Activated naive CD4-positive, alpha-beta T cell treated with anti-CD3 and anti-CD28 coated beads for 36 hours (primary cell): ENCODE results near the gene MIX23. TPM values are rescaled to one million over a fixed set of nuclear protein-coding genes. Genes with fewer than 3 reads are reported as not detected.
A peak's percentile ranks its signal among the peaks of the same experiment; 100 is the strongest.

ENCODE experiments used
- CTCF ChIA-PET: fragments of 350-600 bp; sonication (Branson Sonifier 250); formaldehyde crosslinking; loops from one replicate; lab custom pipeline; 2021; ENCODE audit warnings: antibody characterized with exemption; lab: Charles Lee
- DNase-seq: peaks from one replicate; pipeline ENCODE4 v3.0.0-alpha.2; 2020
- H3K27ac Mint-ChIP-seq: one replicate; pipeline ENCODE4 v1.8.0; 2021; ENCODE audit warnings: mild to moderate bottlenecking, mixed read lengths
- H3K27me3 Mint-ChIP-seq: one replicate; pipeline ENCODE4 v1.8.0; 2021; ENCODE audit warnings: low read depth, mixed read lengths
- H3K36me3 Mint-ChIP-seq: one replicate; pipeline ENCODE4 v1.8.0; 2021; ENCODE audit warnings: low read depth, mixed read lengths
- H3K4me1 Mint-ChIP-seq: one replicate; pipeline ENCODE4 v1.8.0; 2021; ENCODE audit warnings: low read depth, mixed read lengths
- H3K4me3 Mint-ChIP-seq: one replicate; pipeline ENCODE4 v1.8.0; 2021; ENCODE audit warnings: mild to moderate bottlenecking, moderate library complexity, mixed read lengths
- H3K9me3 Mint-ChIP-seq: one replicate; pipeline ENCODE4 v1.8.0; 2021; ENCODE audit warnings: mixed read lengths
- intact Hi-C: fragments of 100-400 bp; cut with micrococcal nuclease; formaldehyde crosslinking; loops from one replicate; pipeline ENCODE4 v1.15.1; 2023
- total RNA-seq, 2 experiments: library from RNA; stranded (reverse); gene quantifications; one replicate each; pipeline ENCODE4 v1.2.3, GENCODE V29; 2021

MIX23 gene
- total RNA-seq, 2 experiments from 2014 or later, result 90.5 to 96.1 TPM

- no peaks in the 10 kb centered on the region for H3K27me3 Mint-ChIP-seq
- intact Hi-C loops, result loop anchor here (2.0 kb wide), 1 partner anchor 42 kb away; no protein-coding TSS in a partner anchor
- peak overlapping the region; percentile 70 for H3K27ac Mint-ChIP-seq
- H3K4me3 Mint-ChIP-seq, result no peak overlapping the region
- CTCF ChIA-PET, result no interaction called here
- no peak for DNase-seq
- H3K36me3 Mint-ChIP-seq, result peaks cover 26% of the 10 kb centered on the region
- no peaks in the 10 kb centered on the region for H3K9me3 Mint-ChIP-seq
- H3K4me1 Mint-ChIP-seq, result peaks cover 17% of the 10 kb centered on the region
These were observed 18.5 kb downstream of the MIX23 start for GRCh38 chr3:122364490-122364889.

- Mint-ChIP-seq H3K4me3 (no peak overlapping the region), H3K36me3 (peaks cover 23% of the 10 kb centered on the region), H3K27me3 (no peaks in the 10 kb centered on the region), H3K4me1 (peaks cover 18% of the 10 kb centered on the region), H3K27ac (no peak overlapping the region), H3K9me3 (no peaks in the 10 kb centered on the region)
- intact Hi-C loops, result no loop called here
- no peak for DNase-seq
- CTCF ChIA-PET, result interaction anchor here (0.8 to 1.1 kb wide), 3 partner anchors 31 to 261 kb away, joined by 3 read pairs; no protein-coding TSS in a partner anchor
These were observed 21.0 kb downstream of the MIX23 start for GRCh38 chr3:122362026-122362425.

GRCh38 chr3:122358703-122359032 lies 24.4 kb downstream of the MIX23 start:
- H3K9me3 Mint-ChIP-seq, result no peaks in the 10 kb centered on the region
- intact Hi-C loops, result no loop called here
- H3K27ac Mint-ChIP-seq, result peak overlapping the region; percentile 71
- CTCF ChIA-PET, result interaction anchor here (0.5 to 1.7 kb wide), 4 partner anchors 26 to 257 kb away, joined by 3 to 8 read pairs (median 4); partner anchors contain the start of gene FAM162A
- H3K4me3 Mint-ChIP-seq, result no peak overlapping the region
- H3K36me3 Mint-ChIP-seq, result peaks cover 14% of the 10 kb centered on the region
- peaks cover 2% of the 10 kb centered on the region for H3K4me1 Mint-ChIP-seq
- H3K27me3 Mint-ChIP-seq, result no peaks in the 10 kb centered on the region
- no peak for DNase-seq

DNA sequence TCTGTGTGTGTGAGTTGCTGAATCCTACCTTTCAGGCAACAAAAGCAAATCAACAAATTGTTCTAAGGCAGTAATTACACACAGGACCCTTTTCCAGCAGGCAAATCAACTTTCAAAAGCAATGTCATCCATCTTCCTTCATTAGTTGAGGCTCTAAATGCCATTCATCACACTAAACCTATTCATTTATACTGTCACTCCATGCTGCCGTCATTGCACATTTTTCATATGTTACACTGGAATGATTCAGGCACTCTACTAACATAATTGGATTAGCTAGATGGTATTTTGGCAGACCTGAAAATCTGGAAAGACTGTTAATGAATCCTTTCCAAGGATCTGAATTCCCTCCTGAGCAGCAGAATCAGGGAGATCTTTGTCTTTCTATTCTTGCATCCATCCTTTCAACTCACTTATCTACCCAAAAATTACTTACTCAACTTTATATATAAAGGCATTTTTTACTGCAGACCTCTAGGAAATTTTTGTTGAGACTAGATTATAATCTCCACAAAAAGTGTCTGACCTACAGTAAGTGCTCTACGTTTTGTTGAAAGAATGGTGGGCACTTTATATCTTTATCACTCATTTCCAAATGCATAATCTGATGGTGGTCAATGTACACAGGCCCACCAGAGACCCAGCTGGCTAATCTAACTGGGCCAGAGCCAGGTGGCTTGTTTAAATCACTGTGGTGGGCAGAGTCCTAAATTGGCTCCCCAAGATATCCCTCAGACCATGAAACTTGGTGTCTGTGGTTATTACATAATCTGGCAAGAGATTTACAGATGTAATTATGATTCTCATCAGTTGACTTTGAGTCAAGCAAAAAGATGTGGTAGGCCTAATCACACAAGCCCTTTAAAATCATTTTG lies 25.0 kb downstream of the MIX23 start:
- H3K4me3 Mint-ChIP-seq, result no peak overlapping the region
- no peak for DNase-seq
- intact Hi-C loops, result no loop called here
- no peaks in the 10 kb centered on the region for H3K9me3 Mint-ChIP-seq
- peak overlapping the region; percentile 71 for H3K27ac Mint-ChIP-seq
- CTCF ChIA-PET, result interaction anchor here (0.5 to 1.7 kb wide), 4 partner anchors 26 to 257 kb away, joined by 3 to 8 read pairs (median 4); partner anchors contain the start of gene FAM162A
- H3K27me3 Mint-ChIP-seq, result no peaks in the 10 kb centered on the region
- peaks cover 2% of the 10 kb centered on the region for H3K4me1 Mint-ChIP-seq
- peaks cover 9% of the 10 kb centered on the region for H3K36me3 Mint-ChIP-seq

DNA sequence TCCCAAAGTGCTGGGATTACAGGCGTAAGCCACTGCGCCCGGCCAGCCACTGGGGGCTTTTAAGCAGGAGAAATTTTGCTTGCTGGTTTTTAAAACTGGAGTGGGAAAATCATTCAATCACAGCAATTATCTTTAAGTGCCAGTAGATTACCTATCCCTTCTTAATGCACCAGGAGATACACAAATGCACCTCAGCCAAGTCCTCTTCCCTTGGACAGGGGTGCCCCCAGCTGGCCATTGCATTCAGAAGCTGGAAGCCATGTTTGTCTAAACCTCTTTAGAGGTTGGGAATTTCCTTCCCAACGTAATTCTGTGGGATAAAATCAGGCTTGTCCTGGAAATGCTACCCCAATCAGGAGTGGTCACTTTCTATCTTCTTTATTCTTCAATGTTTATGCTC lies 26.6 kb downstream of the MIX23 start:
- H3K36me3 Mint-ChIP-seq, result peaks cover 7% of the 10 kb centered on the region
- H3K27me3 Mint-ChIP-seq, result no peaks in the 10 kb centered on the region
- no peaks in the 10 kb centered on the region for H3K9me3 Mint-ChIP-seq
- intact Hi-C loops, result loop anchor here (1.0 kb wide), 2 partner anchors 50 to 255 kb away; no protein-coding TSS in a partner anchor
- peaks cover 2% of the 10 kb centered on the region for H3K4me1 Mint-ChIP-seq
- CTCF ChIA-PET, result interaction anchor here (1.6 kb wide), 1 partner anchor 50 kb away, joined by 4 read pairs; no protein-coding TSS in a partner anchor
- no peak overlapping the region for H3K4me3 Mint-ChIP-seq
- peak; percentile 63 for DNase-seq
- no peak overlapping the region for H3K27ac Mint-ChIP-seq

DNA sequence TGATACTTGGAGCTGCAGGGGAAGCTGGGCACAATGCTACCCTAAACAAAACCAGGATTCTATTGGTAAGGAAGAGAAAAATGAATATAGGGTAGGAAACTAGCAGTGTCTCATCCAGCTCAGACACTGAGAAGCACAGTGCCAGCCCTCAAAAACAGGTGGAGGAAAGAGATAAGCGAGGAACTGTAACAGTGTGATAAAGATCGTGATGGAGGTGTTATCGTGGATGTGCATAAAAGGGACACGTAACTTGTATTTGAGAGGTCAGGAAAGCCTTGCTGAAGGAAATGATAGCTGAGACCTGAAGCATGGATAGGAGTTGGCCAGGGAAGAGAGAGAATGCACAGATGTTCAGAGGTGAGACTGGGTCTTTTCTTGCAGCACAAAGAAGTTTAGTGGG lies 27.4 kb downstream of the MIX23 start:
- intact Hi-C loops, result loop anchor here (1.0 kb wide), 2 partner anchors 49 to 254 kb away; no protein-coding TSS in a partner anchor
- CTCF ChIA-PET, result interaction anchor here (0.6 to 1.7 kb wide), 3 partner anchors 50 to 259 kb away, joined by 3 to 4 read pairs (median 3); no protein-coding TSS in a partner anchor
- DNase-seq, result no peak
- Mint-ChIP-seq H3K4me3 (no peak overlapping the region), H3K9me3 (no peaks in the 10 kb centered on the region), H3K27ac (no peak overlapping the region), H3K27me3 (no peaks in the 10 kb centered on the region), H3K4me1 (peaks cover 2% of the 10 kb centered on the region), H3K36me3 (peaks cover 7% of the 10 kb centered on the region)

GRCh38 chr3:122353893-122354401 lies 29.1 kb downstream of the MIX23 start:
- Mint-ChIP-seq H3K9me3 (no peaks in the 10 kb centered on the region), H3K4me3 (no peak overlapping the region), H3K4me1 (peaks cover 2% of the 10 kb centered on the region), H3K27me3 (no peaks in the 10 kb centered on the region), H3K36me3 (peaks cover 5% of the 10 kb centered on the region), H3K27ac (no peak overlapping the region)
- intact Hi-C loops, result no loop called here
- DNase-seq, result no peak
- CTCF ChIA-PET, result interaction anchor here (0.6 kb wide), 1 partner anchor 71 kb away, joined by 3 read pairs; no protein-coding TSS in a partner anchor

DNA sequence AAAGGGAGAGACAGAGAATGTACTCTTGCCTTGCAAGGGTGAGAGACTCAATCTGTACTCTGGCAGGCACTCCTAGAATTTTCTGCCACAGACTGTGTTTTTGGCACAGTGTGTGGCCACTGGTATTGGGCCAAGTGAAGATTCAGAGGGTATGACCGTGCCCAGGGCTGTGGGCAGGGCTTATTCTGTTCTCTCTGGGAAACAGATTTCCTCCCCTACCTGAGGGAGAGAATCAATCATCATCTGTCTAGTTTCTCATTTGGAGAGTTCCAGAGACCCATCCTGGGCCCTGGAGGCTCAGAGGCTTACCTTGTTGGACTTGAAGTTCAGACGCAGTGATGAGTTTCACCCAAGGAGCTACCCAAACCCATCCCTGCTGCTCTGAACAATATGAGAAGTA lies 29.8 kb downstream of the MIX23 start:
- Mint-ChIP-seq H3K4me1 (no peaks in the 10 kb centered on the region), H3K9me3 (no peaks in the 10 kb centered on the region), H3K27me3 (no peaks in the 10 kb centered on the region), H3K36me3 (no peaks in the 10 kb centered on the region), H3K27ac (no peak overlapping the region), H3K4me3 (no peak overlapping the region)
- intact Hi-C loops, result no loop called here
- CTCF ChIA-PET, result interaction anchor here (0.6 to 1.1 kb wide), 5 partner anchors 67 to 251 kb away, joined by 3 to 5 read pairs (median 4); no protein-coding TSS in a partner anchor
- no peak for DNase-seq

DNA sequence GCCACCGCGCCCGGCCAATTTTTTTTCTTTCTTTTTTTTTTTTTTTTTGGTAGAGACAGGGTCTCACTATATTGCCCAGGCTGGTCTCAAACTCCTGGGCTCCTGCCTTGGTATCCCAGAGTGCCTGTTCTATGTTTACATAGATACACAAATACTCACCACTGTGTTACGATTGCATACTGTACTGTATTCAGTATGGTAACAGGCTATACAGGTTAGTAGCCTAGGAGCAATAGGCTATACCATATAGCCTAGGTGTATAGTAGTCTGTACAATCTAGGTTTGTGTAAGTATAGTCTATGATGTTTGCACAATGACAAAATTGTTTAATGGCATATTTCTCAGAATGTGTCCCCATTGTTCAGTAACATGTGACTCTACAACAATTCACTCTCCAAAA lies 31.4 kb downstream of the MIX23 start:
- Mint-ChIP-seq H3K36me3 (no peaks in the 10 kb centered on the region), H3K4me3 (no peak overlapping the region), H3K27me3 (no peaks in the 10 kb centered on the region), H3K4me1 (no peaks in the 10 kb centered on the region), H3K9me3 (peaks cover 3% of the 10 kb centered on the region), H3K27ac (no peak overlapping the region)
- intact Hi-C loops, result no loop called here
- no peak for DNase-seq
- CTCF ChIA-PET, result no interaction called here

DNA sequence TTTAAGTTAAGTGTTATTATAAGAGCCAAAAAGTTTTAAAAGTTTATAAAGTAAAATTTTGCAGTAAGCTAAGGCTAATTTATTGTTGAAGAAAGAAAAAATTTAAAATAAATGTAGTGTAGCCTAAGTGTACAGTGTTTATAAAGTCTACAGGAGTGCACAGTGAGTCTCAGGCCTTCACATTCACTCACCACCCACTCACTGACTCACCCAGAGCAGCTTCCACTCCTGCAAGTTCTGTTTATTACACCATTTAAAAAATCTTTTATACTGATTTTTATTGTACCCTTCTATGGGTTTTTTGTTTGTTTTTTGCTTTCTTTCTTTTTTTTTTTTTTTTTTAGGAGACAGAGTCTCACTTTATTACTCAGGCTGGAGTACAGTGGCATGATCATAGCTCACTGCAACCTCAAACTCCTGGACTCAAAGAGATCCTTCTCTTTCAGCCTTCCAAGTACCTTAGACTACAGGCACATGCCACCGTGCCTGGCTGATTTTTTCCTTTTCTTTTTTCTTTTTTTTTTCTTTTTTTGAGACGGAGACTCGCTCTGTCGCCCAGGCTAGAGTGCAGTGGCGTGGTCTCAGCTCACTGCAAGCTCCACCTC lies 32.1 kb downstream of the MIX23 start:
- H3K4me1 Mint-ChIP-seq, result no peaks in the 10 kb centered on the region
- H3K4me3 Mint-ChIP-seq, result no peak overlapping the region
- intact Hi-C loops, result no loop called here
- H3K27ac Mint-ChIP-seq, result no peak overlapping the region
- H3K27me3 Mint-ChIP-seq, result no peaks in the 10 kb centered on the region
- CTCF ChIA-PET, result no interaction called here
- H3K9me3 Mint-ChIP-seq, result peaks cover 3% of the 10 kb centered on the region
- H3K36me3 Mint-ChIP-seq, result no peaks in the 10 kb centered on the region
- peak; percentile 16 for DNase-seq

GRCh38 chr3:122349171-122349570 lies 33.9 kb downstream of the MIX23 start:
- Mint-ChIP-seq H3K4me3 (no peak overlapping the region), H3K4me1 (no peaks in the 10 kb centered on the region), H3K36me3 (no peaks in the 10 kb centered on the region), H3K27me3 (no peaks in the 10 kb centered on the region), H3K9me3 (peaks cover 3% of the 10 kb centered on the region), H3K27ac (no peak overlapping the region)
- no peak for DNase-seq
- intact Hi-C loops, result no loop called here
- CTCF ChIA-PET, result interaction anchor here (0.6 to 1.0 kb wide), 3 partner anchors 12 to 782 kb away, joined by 3 to 5 read pairs (median 4); no protein-coding TSS in a partner anchor

- H3K4me3 Mint-ChIP-seq, result no peak overlapping the region
- H3K36me3 Mint-ChIP-seq, result no peaks in the 10 kb centered on the region
- H3K9me3 Mint-ChIP-seq, result peaks cover 3% of the 10 kb centered on the region
- intact Hi-C loops, result no loop called here
- no peak overlapping the region for H3K27ac Mint-ChIP-seq
- H3K27me3 Mint-ChIP-seq, result no peaks in the 10 kb centered on the region
- CTCF ChIA-PET, result no interaction called here
- H3K4me1 Mint-ChIP-seq, result no peaks in the 10 kb centered on the region
- DNase-seq, result no peak
These were observed 39.4 kb downstream of the MIX23 start for GRCh38 chr3:122343654-122344053.
